RCC 7860 (cell line): ENCODE measurements around the gene EIPR1.

Experiments
- DNase-seq: peaks from one replicate; pipeline ENCODE4 v3.0.0-alpha.2; 2015; ENCODE audit warnings: low spot score
- FAIRE-seq: peaks from 2 replicates; lab custom pipeline; 2012; peaks lifted over from hg19 to GRCh38; lab: Jason Lieb, UNC

The EIPR1 gene

GRCh38 chr2:3277748-3278520 is 99.7 kb downstream of the EIPR1 start:
- DNase-seq: no peak
- no peak for FAIRE-seq

GRCh38 chr2:3277050-3277747 is 100.4 kb downstream of the EIPR1 start:
- DNase-seq (no peak), FAIRE-seq (no peak)

GRCh38 chr2:3272761-3273160 is 104.9 kb downstream of the EIPR1 start:
- no peak for DNase-seq
- FAIRE-seq: no peak

- DNase-seq (no peak), FAIRE-seq (no peak)
Measured at GRCh38 chr2:3270095-3270478, 107.5 kb downstream of the EIPR1 start.

- no peak for DNase-seq
- no peak for FAIRE-seq
Measured at GRCh38 chr2:3269425-3270094, 108.1 kb downstream of the EIPR1 start.

- FAIRE-seq (no peak), DNase-seq (no peak)
Measured at GRCh38 chr2:3268705-3269029, 109.0 kb downstream of the EIPR1 start.

- DNase-seq (no peak), FAIRE-seq (no peak)
Measured at GRCh38 chr2:3267869-3268704, 109.5 kb downstream of the EIPR1 start.

GRCh38 chr2:3266925-3267867 is 110.4 kb downstream of the EIPR1 start:
- FAIRE-seq (no peak), DNase-seq (no peak)

- no peak for FAIRE-seq
Measured at GRCh38 chr2:3265981-3266924, 111.4 kb downstream of the EIPR1 start.

GRCh38 chr2:3265471-3265870 is 112.1 kb downstream of the EIPR1 start:
- DNase-seq: no peak
- no peak for FAIRE-seq

More at GRCh38 chr2:3265981-3266924, 111.4 kb downstream of the EIPR1 start:
- DNase-seq: no peak

- FAIRE-seq (no peak), DNase-seq (no peak)
Measured at GRCh38 chr2:3264010-3264744, 113.4 kb downstream of the EIPR1 start.

GRCh38 chr2:3263487-3263886 is 114.1 kb downstream of the EIPR1 start:
- no peak for DNase-seq
- no peak for FAIRE-seq

GRCh38 chr2:3262437-3263388 is 114.9 kb downstream of the EIPR1 start:
- FAIRE-seq (no peak), DNase-seq (no peak)

GRCh38 chr2:3261511-3261910 is 116.1 kb downstream of the EIPR1 start:
- FAIRE-seq: no peak
- DNase-seq: no peak

- DNase-seq (no peak), FAIRE-seq (no peak)
Measured at GRCh38 chr2:3260959-3261358, 116.7 kb downstream of the EIPR1 start.

- no peak for DNase-seq
Measured at GRCh38 chr2:3257826-3258225, 119.8 kb downstream of the EIPR1 start.

GRCh38 chr2:3257166-3257565 is 120.5 kb downstream of the EIPR1 start:
- FAIRE-seq: no peak
- no peak for DNase-seq

More at GRCh38 chr2:3257826-3258225, 119.8 kb downstream of the EIPR1 start:
- FAIRE-seq: no peak
